ENCODE data around the gene TTC28.

- no peak for TF ChIP-seq CTCF (IDR thresholded peaks at IDR 0.05)
- TF ChIP-seq POLR2A (IDR thresholded peaks at IDR 0.05) = no peak
These were observed 27.2 kb upstream of the TTC28 start for GRCh38 chr22:28706845-28707244.

Measured in lower leg skin (tissue), 3 donors.